GM21619 (cell line): ENCODE measurements around the gene GRID2.

Experiments used
- ATAC-seq: cut with Tn5 transposase; IDR thresholded peaks from one replicate; pipeline ENCODE4 v1.9.1; 2021; ENCODE audit not compliant: unreplicated experiment

GRID2 gene

GRCh38 chr4:93730251-93730650, 1426.5 kb downstream of the GRID2 start:
- no peak for ATAC-seq

DNA sequence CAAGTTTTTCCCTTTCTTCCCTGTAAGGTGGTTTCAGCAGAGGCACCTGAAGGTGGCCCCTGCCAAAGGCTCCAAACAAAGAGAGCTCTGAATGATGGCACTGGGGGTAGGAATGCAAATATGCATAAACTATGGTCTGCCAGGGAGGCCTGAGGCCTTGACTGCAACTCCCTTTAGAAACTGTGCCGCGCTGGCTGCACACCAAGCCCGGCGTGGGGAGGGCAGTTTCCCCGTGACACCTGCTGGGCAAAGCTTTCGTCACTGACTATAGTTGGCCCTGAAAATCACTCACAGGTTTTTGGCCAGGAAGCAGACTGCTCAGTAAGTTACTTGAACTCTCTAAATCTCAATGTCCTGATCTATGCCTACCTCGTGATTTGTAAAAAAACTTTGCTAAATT, 1427.0 kb downstream of the GRID2 start:
- ATAC-seq: no peak

DNA sequence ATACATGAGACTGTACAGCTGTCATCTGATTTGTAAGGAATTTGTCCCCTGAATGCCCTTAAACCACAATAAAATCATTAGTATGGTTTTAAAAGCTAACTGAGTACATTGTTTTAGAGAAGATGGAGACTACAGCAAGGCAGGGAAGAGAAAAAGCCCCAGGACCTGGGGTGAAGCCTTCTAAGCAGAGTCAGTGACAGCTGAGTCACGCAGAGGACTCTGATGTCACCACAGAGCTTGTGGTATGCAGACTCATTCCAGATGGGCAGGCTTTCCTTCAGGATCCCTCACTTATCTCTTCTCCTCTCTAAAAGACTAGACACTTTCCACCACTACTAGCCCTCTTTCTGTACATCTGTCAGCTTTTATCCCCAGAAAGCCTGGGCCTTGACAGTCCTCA, 1427.7 kb downstream of the GRID2 start:
- ATAC-seq: peak; percentile 71

DNA sequence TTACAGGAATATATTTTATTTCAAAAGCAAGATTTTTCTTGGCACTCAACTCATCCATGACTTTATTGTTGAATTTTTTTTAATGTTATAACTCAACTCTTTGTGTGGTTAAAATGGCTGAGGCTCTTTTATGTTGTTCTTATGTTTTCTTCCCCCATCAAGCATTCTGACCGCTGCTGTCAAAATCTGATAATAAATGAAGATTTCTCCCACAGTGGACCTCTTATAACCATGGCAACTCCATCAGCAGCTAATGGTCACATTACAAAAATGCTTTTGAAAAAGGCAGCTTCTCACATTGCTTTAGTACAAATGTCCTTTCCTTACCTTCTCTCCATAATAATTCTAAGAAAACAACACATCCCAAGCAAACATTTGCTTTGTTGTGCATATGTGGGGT, 1428.7 kb downstream of the GRID2 start:
- no peak for ATAC-seq

- ATAC-seq: no peak
These were observed 1437.1 kb downstream of the GRID2 start for GRCh38 chr4:93740890-93741289.

- ATAC-seq: no peak
These were observed 1439.3 kb downstream of the GRID2 start for GRCh38 chr4:93743022-93743421.

DNA sequence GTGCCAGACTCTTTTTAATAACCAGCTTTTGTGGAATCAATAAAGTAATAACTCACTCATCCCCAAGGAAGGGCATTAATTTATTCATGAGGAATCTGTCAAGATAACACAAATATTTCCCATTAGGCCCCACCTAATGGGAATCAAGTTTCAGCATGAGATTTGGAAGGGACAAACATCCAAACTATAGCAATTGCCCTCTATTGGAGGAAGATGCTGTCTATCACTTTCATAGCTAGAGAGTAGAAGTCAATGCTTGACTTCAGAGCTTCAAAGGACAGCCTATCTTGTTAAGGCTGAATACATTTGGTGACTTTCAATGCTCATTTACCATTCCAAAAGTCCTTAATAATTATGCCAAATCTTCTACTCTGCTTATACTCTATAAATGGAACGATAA, 1439.9 kb downstream of the GRID2 start:
- no peak for ATAC-seq

GRCh38 chr4:93744961-93745360, 1441.2 kb downstream of the GRID2 start:
- ATAC-seq: no peak

DNA sequence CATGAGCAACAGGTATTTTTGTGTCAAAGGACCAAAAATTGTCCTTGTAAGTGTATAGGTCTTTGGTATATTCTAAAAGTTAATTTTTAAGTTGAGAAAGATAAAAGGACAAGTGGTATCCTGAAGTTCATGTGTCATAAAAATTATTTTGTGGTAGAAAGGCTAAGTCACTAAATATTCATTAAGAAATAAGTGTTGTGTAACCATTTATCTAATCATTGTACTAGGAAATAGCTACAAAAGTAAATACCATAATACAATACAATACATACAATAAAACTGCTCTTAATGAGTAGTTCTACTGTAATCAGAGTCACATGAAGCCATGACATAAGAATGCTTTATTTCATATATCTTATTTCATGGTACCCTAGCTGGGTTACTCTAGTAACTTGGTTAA, 1442.3 kb downstream of the GRID2 start:
- ATAC-seq: no peak

- ATAC-seq: no peak
These were observed 1443.5 kb downstream of the GRID2 start for GRCh38 chr4:93747220-93747619.

DNA sequence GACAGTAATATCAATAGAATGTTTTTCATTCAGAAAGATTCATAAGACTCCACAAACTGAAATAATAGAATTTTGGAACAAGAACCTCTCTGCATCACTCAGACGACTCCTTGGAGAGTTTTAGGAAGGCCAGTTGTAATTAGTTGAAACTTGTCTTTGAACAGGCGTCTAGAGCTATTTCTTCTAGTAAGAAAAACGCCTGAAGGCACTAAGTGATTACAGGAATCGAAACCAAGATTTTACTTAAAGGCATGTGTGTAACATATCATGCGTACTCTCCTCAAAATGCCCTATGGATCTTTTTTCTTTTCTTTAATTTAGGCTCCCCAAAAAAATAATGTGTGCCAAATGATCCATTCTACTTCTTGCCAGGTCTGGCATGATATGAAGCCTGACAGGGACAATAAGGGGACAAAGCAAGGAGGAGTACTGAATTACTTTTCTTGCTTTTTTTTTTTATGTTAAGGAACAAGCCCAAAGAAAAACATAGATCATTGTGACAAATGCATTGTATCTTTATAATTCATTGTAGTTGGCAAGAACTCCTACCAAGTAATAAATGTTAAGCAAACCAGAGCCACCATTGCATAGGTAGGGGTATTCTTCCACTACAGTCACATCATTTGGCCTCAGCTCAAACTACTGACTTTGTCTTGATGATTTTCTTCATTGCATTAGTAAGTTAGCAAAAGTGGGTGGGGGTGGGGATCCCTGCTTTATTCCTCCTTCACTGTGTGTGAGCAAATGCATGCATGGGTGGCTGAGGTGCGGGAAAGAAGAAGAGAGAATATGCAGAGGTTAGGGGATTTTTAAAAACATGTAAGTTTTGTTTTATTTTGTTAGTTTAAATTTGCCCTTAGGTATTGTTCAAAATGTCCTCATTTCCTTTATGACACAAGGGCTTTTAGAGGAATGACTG, 1444.9 kb downstream of the GRID2 start:
- ATAC-seq: peak; percentile 32

- ATAC-seq: peak; percentile 75
These were observed 1445.6 kb downstream of the GRID2 start for GRCh38 chr4:93749292-93749761.

- ATAC-seq: peak; percentile 37
These were observed 1447.6 kb downstream of the GRID2 start for GRCh38 chr4:93751411-93751810.

- no peak for ATAC-seq
These were observed 1452.3 kb downstream of the GRID2 start for GRCh38 chr4:93756101-93756500.

DNA sequence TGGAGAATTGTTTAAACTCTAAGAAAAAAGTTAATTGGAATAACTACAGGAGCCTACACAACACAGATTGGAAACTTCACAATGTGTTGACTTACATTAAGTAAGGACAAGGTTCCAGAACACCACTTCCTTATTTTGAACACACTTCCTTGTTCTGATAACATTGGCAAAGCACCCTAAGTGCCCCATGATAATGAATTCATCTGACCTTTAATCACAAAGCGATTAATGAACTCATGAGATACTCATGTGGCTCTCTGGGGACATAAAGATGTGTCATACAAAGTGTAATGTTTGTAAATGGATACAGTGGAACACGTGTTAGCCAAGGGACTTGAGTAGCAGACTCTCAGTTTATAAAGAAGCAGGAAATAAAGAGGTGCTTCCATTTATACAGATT, 1455.7 kb downstream of the GRID2 start:
- no peak for ATAC-seq

DNA sequence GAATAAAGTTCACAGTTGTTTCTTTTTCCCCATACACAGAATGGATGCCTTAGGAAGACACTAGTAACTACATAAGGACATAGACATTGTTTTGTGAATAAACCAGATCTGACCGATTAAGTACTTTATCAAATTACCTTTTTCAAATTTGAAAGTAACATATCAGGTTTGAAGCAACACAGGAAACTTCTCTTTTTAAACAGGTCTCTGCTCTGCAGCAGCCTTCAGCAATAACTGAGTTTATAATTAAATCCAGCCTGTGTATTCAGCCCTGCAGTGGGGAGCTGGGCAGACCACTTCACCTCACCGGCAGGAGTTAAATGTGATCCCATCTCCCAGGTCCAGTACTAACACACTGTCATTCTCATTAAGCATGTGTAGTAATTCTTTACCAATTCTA, 1456.5 kb downstream of the GRID2 start:
- no peak for ATAC-seq

DNA sequence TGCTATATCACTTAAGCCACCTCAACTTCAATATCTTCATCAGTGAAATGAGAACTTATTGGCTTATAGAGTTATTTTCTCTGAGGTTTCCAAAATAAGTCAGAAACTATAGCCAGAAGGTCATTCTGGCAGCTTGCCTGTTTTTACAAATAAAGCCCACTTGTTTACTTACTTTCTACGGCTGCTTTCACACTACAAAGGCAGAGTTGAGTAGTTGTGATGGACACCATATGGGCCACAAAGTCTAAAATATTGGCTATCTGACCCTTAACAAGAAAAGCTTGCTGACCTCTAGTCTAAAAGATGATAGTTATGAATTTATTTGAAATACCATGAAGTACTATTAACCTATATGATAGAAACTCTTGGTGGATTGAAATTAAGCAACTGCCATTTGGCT, 1457.5 kb downstream of the GRID2 start:
- no peak for ATAC-seq

DNA sequence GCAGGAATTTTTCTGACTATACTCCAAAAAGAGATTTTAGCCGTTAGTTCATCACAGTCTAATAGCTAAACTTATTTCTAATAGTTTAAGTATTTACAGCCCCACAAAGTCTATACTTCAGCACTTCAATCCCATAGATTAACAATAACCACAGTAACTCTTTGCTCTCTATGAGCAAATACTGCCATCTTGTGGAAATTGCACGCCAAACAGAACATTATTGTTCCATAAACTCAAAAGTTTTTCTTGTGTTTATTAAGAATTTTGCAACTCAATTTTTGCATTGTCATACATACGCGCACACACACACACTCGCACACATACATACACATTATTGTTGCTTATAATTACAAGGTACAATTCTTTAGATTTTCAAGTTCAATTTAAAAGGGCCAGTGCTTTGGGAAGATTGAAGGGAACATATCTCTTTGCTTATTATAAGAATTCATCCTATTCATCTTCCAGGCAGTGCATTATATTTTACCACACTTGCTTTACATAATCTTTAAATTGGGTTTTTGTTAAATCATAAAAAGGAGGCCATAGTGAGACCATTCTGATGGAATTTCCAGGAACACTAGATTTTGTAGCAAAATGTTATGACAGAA, 1461.0 kb downstream of the GRID2 start:
- peak; percentile 76 for ATAC-seq

GRCh38 chr4:93767917-93768316, 1464.2 kb downstream of the GRID2 start:
- no peak for ATAC-seq

DNA sequence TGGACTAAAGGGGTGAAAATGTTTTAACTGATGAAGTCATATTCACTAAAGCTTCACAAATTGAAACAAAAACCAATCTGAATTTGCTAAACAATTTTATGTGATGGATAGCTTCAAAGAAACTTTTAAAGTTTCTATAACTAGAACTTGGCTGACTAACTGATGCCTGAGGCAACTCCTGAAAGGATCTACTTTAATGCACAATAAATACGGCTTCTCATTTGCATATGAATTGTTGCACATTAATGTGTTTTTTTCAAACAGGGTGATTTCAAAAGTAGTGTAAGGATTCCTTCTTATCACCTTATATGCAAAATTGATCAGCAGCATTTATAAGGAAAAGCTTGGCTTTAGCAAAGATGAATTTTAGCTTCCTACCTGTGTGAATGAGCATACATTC, 1466.4 kb downstream of the GRID2 start:
- ATAC-seq: no peak

DNA sequence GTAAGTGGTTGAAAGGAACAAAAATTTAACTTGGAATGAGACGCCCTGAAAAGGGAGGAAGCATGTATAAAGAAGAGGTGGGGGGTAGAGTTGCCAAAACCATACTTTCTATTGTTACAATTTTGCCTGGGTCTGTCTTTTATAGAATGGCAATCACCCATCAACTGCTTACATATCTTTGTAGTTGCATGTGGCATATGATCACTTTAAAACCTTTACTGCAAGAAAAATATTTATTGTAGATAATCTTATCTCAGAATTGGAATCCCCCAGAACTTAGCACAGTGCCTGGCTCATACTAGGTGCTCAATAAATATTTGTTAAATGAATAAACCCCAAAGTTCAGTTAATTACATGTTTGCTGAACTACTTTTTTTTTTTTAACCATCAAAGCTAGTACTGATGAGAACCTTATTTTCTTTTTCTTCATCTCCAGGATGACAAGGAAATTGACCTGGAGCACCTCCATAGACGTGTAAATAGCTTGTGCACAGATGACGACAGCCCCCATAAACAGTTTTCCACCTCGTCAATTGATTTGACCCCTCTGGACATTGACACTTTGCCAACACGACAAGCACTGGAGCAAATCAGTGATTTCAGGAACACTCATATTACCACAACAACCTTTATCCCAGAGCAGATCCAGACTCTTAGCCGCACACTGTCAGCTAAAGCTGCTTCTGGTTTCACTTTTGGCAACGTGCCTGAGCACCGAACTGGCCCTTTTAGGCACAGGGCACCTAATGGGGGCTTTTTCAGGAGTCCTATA, 1468.1 kb downstream of the GRID2 start:
- ATAC-seq: no peak

- ATAC-seq: no peak
These were observed 1469.1 kb downstream of the GRID2 start for GRCh38 chr4:93772858-93773257.
